OCI-LY1 (cell line): ENCODE measurements around the gene NELL1.

Source experiments
- H2AFZ ChIP-seq: fragments of 200-600 bp; sonication (generic), shearing (Covaris generic); 2 replicates; pipeline ENCODE4 v1.6.0; 2014; ENCODE audit warnings: antibody characterized with exemption, mild to moderate bottlenecking, low read length
- H3F3A ChIP-seq: fragments of 200-600 bp; sonication (generic), shearing (Covaris generic); 2 replicates; pipeline ENCODE4 v1.6.0; 2014; ENCODE audit warnings: mild to moderate bottlenecking, antibody characterized with exemption, low read length, moderate library complexity; ENCODE audit not compliant: insufficient read depth
- H3K27ac ChIP-seq: fragments of 200-600 bp; sonication (generic); 2 replicates; pipeline ENCODE4 v1.5.1; 2014; ENCODE audit warnings: low read length, mixed run types, mild to moderate bottlenecking, low read depth; ENCODE audit not compliant: poor library complexity, severe bottlenecking
- H3K27me3 ChIP-seq: fragments of 200-600 bp; sonication (generic); 2 replicates; pipeline ENCODE4 v1.6.0; 2014; ENCODE audit warnings: antibody characterized with exemption, mild to moderate bottlenecking, low read length, moderate library complexity; ENCODE audit not compliant: insufficient read depth
- H3K36me3 ChIP-seq: fragments of 200-600 bp; sonication (generic); 2 replicates; pipeline ENCODE4 v1.6.1; 2014; ENCODE audit warnings: mild to moderate bottlenecking, antibody characterized with exemption, low read length, moderate library complexity, mixed read lengths; ENCODE audit not compliant: insufficient read depth
- H3K4me1 ChIP-seq: fragments of 200-600 bp; sonication (generic); 2 replicates; pipeline ENCODE4 v1.5.1; 2014; ENCODE audit warnings: mild to moderate bottlenecking, low read length, moderate library complexity; ENCODE audit not compliant: insufficient read depth, severe bottlenecking
- H3K4me2 ChIP-seq: fragments of 200-600 bp; sonication (generic), shearing (Covaris generic); 2 replicates; pipeline ENCODE4 v1.6.1; 2014; ENCODE audit warnings: low read length
- H3K4me3 ChIP-seq: fragments of 200-600 bp; sonication (generic); 2 replicates; pipeline ENCODE4 v1.5.1; 2014; ENCODE audit warnings: low read length, low read depth, mild to moderate bottlenecking, mixed read lengths; ENCODE audit not compliant: poor library complexity, severe bottlenecking
- H3K79me2 ChIP-seq: fragments of 200-600 bp; shearing (Covaris generic); 2 replicates; pipeline ENCODE4 v1.6.1; 2016; ENCODE audit warnings: mixed run types, low read length, mixed read lengths; ENCODE audit not compliant: insufficient read depth
- H3K9ac ChIP-seq: fragments of 200-600 bp; sonication (generic), shearing (Covaris generic); 2 replicates; pipeline ENCODE4 v1.6.1; 2014; ENCODE audit warnings: mild to moderate bottlenecking, low read length, mixed read lengths
- H3K9me2 ChIP-seq: fragments of 200-600 bp; sonication (generic), shearing (Covaris generic); 2 replicates; pipeline ENCODE4 v1.6.1; 2014; ENCODE audit warnings: low read depth, mild to moderate bottlenecking, low read length, mixed read lengths
- H3K9me3 ChIP-seq: fragments of 200-600 bp; shearing (Covaris generic); 2 replicates; pipeline ENCODE4 v1.6.1; 2014; ENCODE audit warnings: low read length, mixed read lengths
- H4K20me1 ChIP-seq: fragments of 200-600 bp; sonication (generic), shearing (Covaris generic); 2 replicates; pipeline ENCODE4 v1.6.0; 2016; ENCODE audit warnings: mild to moderate bottlenecking, low read length; ENCODE audit not compliant: insufficient read depth
- EZH2 ChIP-seq: fragments of 200-600 bp; sonication (generic), shearing (Covaris generic); IDR thresholded peaks from 2 replicates; pipeline ENCODE4 v1.8.0; 2017; ENCODE audit warnings: borderline replicate concordance, mixed run types, mild to moderate bottlenecking, antibody characterized with exemption, low read length, moderate library complexity, mixed read lengths
- TF ChIP-seq, protein P1 (sequence below): fragments of 200-600 bp; sonication (generic), shearing (Covaris generic); IDR thresholded peaks from 2 replicates; pipeline ENCODE4 v1.5.1; 2017; ENCODE audit warnings: mild to moderate bottlenecking, antibody characterized with exemption, low read length, moderate library complexity, mixed read lengths

NELL1 gene

DNA sequence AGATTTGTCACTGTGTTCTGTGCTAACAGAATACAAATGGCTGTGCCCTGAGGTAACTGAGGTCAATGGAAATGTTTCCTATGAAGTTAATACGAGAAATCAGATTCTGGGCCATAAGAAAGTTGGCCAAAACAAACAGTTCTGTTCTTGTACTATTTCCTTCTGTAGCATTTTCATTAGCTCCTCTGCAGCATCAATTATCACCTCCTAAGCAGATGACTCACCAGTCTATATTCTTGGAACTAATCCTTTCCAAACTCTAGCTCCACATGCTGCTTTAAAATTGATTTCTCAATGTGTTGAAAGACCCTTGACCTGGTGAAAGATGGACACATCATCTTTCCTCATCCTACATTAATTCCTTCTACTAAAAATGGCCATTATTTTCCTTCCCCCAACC is 736.0 kb downstream of the NELL1 start:
- Histone ChIP-seq H3K9me3 (no peaks in the 10 kb centered on the region), H3K4me1 (no peaks in the 10 kb centered on the region), H3K4me3 (no peak overlapping the region), H3K27me3 (no peaks in the 10 kb centered on the region), H3K4me2 (no peak overlapping the region), H3K27ac (no peak overlapping the region), H3K36me3 (no peaks in the 10 kb centered on the region), H2AFZ (no peak overlapping the region), H3K9ac (no peak overlapping the region), H3K79me2 (no peaks in the 10 kb centered on the region), H4K20me1 (no peaks in the 10 kb centered on the region), H3K9me2 (no peaks in the 10 kb centered on the region), H3F3A (no peaks in the 10 kb centered on the region)
- no peak for TF ChIP-seq EZH2
- TF ChIP-seq, protein P1, sequence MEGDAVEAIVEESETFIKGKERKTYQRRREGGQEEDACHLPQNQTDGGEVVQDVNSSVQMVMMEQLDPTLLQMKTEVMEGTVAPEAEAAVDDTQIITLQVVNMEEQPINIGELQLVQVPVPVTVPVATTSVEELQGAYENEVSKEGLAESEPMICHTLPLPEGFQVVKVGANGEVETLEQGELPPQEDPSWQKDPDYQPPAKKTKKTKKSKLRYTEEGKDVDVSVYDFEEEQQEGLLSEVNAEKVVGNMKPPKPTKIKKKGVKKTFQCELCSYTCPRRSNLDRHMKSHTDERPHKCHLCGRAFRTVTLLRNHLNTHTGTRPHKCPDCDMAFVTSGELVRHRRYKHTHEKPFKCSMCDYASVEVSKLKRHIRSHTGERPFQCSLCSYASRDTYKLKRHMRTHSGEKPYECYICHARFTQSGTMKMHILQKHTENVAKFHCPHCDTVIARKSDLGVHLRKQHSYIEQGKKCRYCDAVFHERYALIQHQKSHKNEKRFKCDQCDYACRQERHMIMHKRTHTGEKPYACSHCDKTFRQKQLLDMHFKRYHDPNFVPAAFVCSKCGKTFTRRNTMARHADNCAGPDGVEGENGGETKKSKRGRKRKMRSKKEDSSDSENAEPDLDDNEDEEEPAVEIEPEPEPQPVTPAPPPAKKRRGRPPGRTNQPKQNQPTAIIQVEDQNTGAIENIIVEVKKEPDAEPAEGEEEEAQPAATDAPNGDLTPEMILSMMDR: no peak

DNA sequence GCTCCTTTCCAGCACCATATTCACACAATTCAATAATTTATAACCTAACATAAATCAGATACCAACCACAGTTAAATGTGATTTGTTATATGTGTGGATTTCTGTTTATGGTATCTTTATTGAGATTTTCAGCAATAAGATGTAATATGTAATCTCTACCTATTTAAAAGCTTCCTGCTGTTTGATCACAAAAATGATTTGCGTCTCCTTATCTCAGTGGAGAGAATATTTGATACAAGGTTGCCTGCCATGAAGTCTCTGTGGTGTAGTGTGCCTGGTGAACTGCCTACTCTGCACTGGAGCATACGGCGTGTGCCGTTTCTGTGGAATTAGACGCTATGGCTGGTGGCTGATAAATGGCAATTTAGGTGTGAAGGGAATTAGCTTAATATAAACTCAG is 741.1 kb downstream of the NELL1 start:
- Histone ChIP-seq H3K4me1 (no peaks in the 10 kb centered on the region), H3K9me2 (no peaks in the 10 kb centered on the region), H3K4me2 (no peak overlapping the region), H2AFZ (no peak overlapping the region), H3K9me3 (no peaks in the 10 kb centered on the region), H3K27ac (no peak overlapping the region), H3K4me3 (no peak overlapping the region), H3K36me3 (no peaks in the 10 kb centered on the region), H3K27me3 (no peaks in the 10 kb centered on the region), H4K20me1 (no peaks in the 10 kb centered on the region), H3K79me2 (no peaks in the 10 kb centered on the region), H3F3A (no peaks in the 10 kb centered on the region), H3K9ac (no peak overlapping the region)
- TF ChIP-seq, protein P1: no peak

DNA sequence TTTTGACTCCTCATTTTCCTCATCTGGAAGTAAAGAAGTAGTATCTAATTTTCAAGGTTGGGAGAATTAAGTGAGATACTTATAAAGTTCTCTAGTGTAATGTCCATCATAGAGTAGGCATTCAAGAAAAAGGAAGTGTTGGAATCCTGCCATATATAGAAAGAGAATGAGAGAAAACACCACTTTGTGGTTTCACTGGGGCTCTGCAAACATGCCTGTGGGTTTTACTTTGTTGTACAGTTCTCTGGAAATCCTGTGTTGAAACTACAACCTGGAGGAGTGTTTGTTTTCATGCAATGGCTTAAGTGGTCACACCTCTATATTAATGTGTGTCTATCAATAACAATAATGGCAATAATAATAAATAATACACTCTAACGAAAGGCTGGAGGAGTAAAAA is 741.7 kb downstream of the NELL1 start:
- Histone ChIP-seq H3K9ac (no peak overlapping the region), H3K4me3 (no peak overlapping the region), H3K9me3 (no peaks in the 10 kb centered on the region), H3K9me2 (no peaks in the 10 kb centered on the region), H4K20me1 (no peaks in the 10 kb centered on the region), H3K4me1 (no peaks in the 10 kb centered on the region), H3K36me3 (no peaks in the 10 kb centered on the region), H3K4me2 (no peak overlapping the region), H2AFZ (no peak overlapping the region), H3K27ac (no peak overlapping the region), H3K79me2 (no peaks in the 10 kb centered on the region), H3K27me3 (no peaks in the 10 kb centered on the region), H3F3A (no peaks in the 10 kb centered on the region)
- TF ChIP-seq EZH2: no peak
- TF ChIP-seq, protein P1: no peak
